ENCODE data around the gene PLEKHG1.

- TF ChIP-seq, protein P1, sequence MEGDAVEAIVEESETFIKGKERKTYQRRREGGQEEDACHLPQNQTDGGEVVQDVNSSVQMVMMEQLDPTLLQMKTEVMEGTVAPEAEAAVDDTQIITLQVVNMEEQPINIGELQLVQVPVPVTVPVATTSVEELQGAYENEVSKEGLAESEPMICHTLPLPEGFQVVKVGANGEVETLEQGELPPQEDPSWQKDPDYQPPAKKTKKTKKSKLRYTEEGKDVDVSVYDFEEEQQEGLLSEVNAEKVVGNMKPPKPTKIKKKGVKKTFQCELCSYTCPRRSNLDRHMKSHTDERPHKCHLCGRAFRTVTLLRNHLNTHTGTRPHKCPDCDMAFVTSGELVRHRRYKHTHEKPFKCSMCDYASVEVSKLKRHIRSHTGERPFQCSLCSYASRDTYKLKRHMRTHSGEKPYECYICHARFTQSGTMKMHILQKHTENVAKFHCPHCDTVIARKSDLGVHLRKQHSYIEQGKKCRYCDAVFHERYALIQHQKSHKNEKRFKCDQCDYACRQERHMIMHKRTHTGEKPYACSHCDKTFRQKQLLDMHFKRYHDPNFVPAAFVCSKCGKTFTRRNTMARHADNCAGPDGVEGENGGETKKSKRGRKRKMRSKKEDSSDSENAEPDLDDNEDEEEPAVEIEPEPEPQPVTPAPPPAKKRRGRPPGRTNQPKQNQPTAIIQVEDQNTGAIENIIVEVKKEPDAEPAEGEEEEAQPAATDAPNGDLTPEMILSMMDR (conservative IDR thresholded peaks at IDR 0.05; ENCODE audit: low read depth, low read length) = no peak
- TF ChIP-seq EZH2 (IDR thresholded peaks at IDR 0.05; ENCODE audit: low read length, unreplicated experiment) (no peak), EZH2phosphoT487 (IDR thresholded peaks at IDR 0.05; ENCODE audit: borderline replicate concordance, low read length) (no peak)
Measured at GRCh38 chr6:150589852-150590251, 9.8 kb upstream of the PLEKHG1 start.
